B cell (primary cell): ENCODE measurements around the gene MAGI2. TPM values are rescaled to one million over a fixed set of nuclear protein-coding genes. Genes with fewer than 3 reads are reported as not detected.

Experiments used
- ATAC-seq: fragments of 200-7000 bp; cut with Tn5 transposase; one replicate; pipeline ENCODE4 v1.10.0; 2021; ENCODE audit warnings: low read depth, mild to moderate bottlenecking, moderate number of reproducible peaks, moderate library complexity
- CTCF ChIA-PET: fragments of 350-600 bp; sonication (Branson Sonifier 250); formaldehyde crosslinking; loops from one replicate; lab custom pipeline; 2021; ENCODE audit warnings: antibody characterized with exemption, inconsistent platforms; lab: Charles Lee
- POLR2A ChIA-PET: fragments of 350-600 bp; sonication (Branson Sonifier 250); formaldehyde crosslinking; loops from one replicate; lab custom pipeline; 2021; ENCODE audit warnings: antibody characterized with exemption; lab: Charles Lee
- DNase-seq: peaks from one replicate; pipeline ENCODE4 v3.0.0; 2013
- H2AFZ ChIP-seq: 2 replicates; pipeline ENCODE4 v1.6.1; 2012; ENCODE audit warnings: mild to moderate bottlenecking, low read depth, low read length; ENCODE audit not compliant: insufficient read depth, poor library complexity, severe bottlenecking
- H3K27ac ChIP-seq, 2 donors: 1 replicate in 1 of 2; 2 replicates in 1 of 2; pipeline ENCODE4 v1.5.1; 2012 to 2013; ENCODE audit warnings: low read length in 2 of 2, mild to moderate bottlenecking in 2 of 2, moderate library complexity in 1 of 2
- H3K27me3 ChIP-seq, 4 experiments: fragments of 200-600 bp in 1 of 4; sonication (generic) in 1 of 4; replicated peaks in 1 of 4; 1 replicate in 2 of 4; 2 replicates in 2 of 4; pipeline versions ENCODE4 v1.6.1 to v1.7.0; 2013 to 2016; ENCODE audit warnings: low read length in 3 of 4, mild to moderate bottlenecking in 2 of 4, mixed read lengths in 1 of 4, moderate library complexity in 1 of 4; ENCODE audit not compliant: insufficient read depth in 4 of 4, control insufficient read depth in 3 of 4; ENCODE audit errors: control extremely low read depth in 1 of 4
- H3K36me3 ChIP-seq, 2 experiments: replicated peaks in 1 of 2; 1 replicate in 1 of 2; 2 replicates in 1 of 2; pipeline versions ENCODE4 v1.6.1 to v1.7.1; 2013; ENCODE audit warnings: low read length in 1 of 2; ENCODE audit not compliant: insufficient read depth in 2 of 2, control insufficient read depth in 1 of 2; ENCODE audit errors: control extremely low read depth in 1 of 2, extremely low read depth in 1 of 2
- H3K4me1 ChIP-seq, 2 donors: fragments of 200-600 bp in 1 of 2; sonication (generic) in 1 of 2; 1 replicate in 1 of 2; 2 replicates in 1 of 2; pipeline versions ENCODE4 v1.5.1 to v1.6.1; 2013 to 2017; ENCODE audit warnings: low read length in 2 of 2; ENCODE audit not compliant: control insufficient read depth in 2 of 2, insufficient read depth in 2 of 2
- H3K4me2 ChIP-seq: replicated peaks from 2 replicates; pipeline ENCODE3; 2012; ENCODE audit warnings: mild to moderate bottlenecking, low read depth, low read length; ENCODE audit not compliant: poor library complexity, severe bottlenecking
- H3K4me3 ChIP-seq, 5 experiments: fragments of 200-600 bp in 1 of 5; sonication (generic) in 1 of 5; 1 replicate in 3 of 5; 2 replicates in 2 of 5; pipeline versions ENCODE4 v1.5.1 to v1.7.0; 2011 to 2016; ENCODE audit warnings: low read length in 4 of 5, mild to moderate bottlenecking in 4 of 5, low read depth in 2 of 5, control low read depth in 1 of 5, moderate library complexity in 1 of 5; ENCODE audit not compliant: insufficient read depth in 1 of 5; ENCODE audit errors: control extremely low read depth in 1 of 5, extremely low read depth in 1 of 5
- H3K79me2 ChIP-seq: fragments of 200-600 bp; sonication (generic); one replicate; pipeline ENCODE4 v1.6.0; 2016; ENCODE audit warnings: low read length; ENCODE audit not compliant: control insufficient read depth, insufficient read depth
- H3K9ac ChIP-seq: fragments of 200-600 bp; sonication (generic); 2 replicates; pipeline ENCODE4 v1.6.1; 2017; ENCODE audit warnings: mild to moderate bottlenecking, low read length, moderate library complexity
- H3K9me3 ChIP-seq, 3 donors: one replicate each; pipeline versions ENCODE4 v1.6.1 to v1.7.1; 2013; ENCODE audit warnings: low read length in 2 of 3; ENCODE audit not compliant: control insufficient read depth in 2 of 3, insufficient read depth in 1 of 3; ENCODE audit errors: control extremely low read depth in 1 of 3
- H4K20me1 ChIP-seq: 2 replicates; pipeline ENCODE4 v1.6.0; 2012; ENCODE audit warnings: mild to moderate bottlenecking, low read length; ENCODE audit not compliant: insufficient read depth, control insufficient read depth, poor library complexity, severe bottlenecking
- H3K27ac Mint-ChIP-seq: one replicate; pipeline ENCODE4 v1.8.0; 2021; ENCODE audit warnings: mixed read lengths
- H3K27me3 Mint-ChIP-seq: one replicate; pipeline ENCODE4 v1.8.0; 2021; ENCODE audit warnings: mixed read lengths
- H3K4me1 Mint-ChIP-seq: one replicate; pipeline ENCODE4 v1.8.0; 2021; ENCODE audit warnings: mixed read lengths
- H3K4me3 Mint-ChIP-seq: one replicate; pipeline ENCODE4 v1.8.0; 2021; ENCODE audit warnings: mixed read lengths
- H3K9me3 Mint-ChIP-seq: one replicate; pipeline ENCODE4 v1.8.0; 2022; ENCODE audit warnings: mixed read lengths; ENCODE audit not compliant: insufficient read depth
- EZH2 ChIP-seq: IDR thresholded peaks from 2 replicates; pipeline ENCODE4 v1.6.1; 2012; ENCODE audit warnings: borderline replicate concordance, low read depth, mild to moderate bottlenecking, moderate library complexity, low read length; ENCODE audit not compliant: insufficient read depth, poor library complexity, severe bottlenecking
- WGBS: methylation state at CpG from one replicate; pipeline ENCODE4 v1.1.5; 2013; ENCODE audit warnings: missing lambda C conversion rate; ENCODE audit not compliant: insufficient coverage; 5-methylcytosine and 5-hydroxymethylcytosine counted together
- intact Hi-C: fragments of 100-400 bp; cut with micrococcal nuclease; formaldehyde crosslinking; loops from one replicate; pipeline ENCODE4 v1.10.0; 2022
- polyA plus RNA-seq: library from polyadenylated mRNA; depleted of rRNA; stranded (reverse); fragments of >200 nt; gene quantifications from 2 replicates; pipeline ENCODE4 v1.2.3, GENCODE V29; 2012
- total RNA-seq, 2 donors: library from RNA; stranded (reverse); fragments of 120-200 nt in 1 of 2; gene quantifications; 1 replicate in 1 of 2; 2 replicates in 1 of 2; pipeline versions ENCODE4 v1.2.3 to v1.2.4, GENCODE V29; 2013 to 2022
- TF ChIP-seq, protein P1 (sequence below): fragments of 200-600 bp; IDR thresholded peaks from one replicate; pipeline ENCODE4 v1.8.0; 2022; ENCODE audit warnings: antibody characterized with exemption, mild to moderate bottlenecking

Gene MAGI2
- total and polyA plus RNA-seq, 2 donors (not counting 1 experiment from before 2014, with no cell fraction given), result 0.16 to 0.64 TPM

DNA sequence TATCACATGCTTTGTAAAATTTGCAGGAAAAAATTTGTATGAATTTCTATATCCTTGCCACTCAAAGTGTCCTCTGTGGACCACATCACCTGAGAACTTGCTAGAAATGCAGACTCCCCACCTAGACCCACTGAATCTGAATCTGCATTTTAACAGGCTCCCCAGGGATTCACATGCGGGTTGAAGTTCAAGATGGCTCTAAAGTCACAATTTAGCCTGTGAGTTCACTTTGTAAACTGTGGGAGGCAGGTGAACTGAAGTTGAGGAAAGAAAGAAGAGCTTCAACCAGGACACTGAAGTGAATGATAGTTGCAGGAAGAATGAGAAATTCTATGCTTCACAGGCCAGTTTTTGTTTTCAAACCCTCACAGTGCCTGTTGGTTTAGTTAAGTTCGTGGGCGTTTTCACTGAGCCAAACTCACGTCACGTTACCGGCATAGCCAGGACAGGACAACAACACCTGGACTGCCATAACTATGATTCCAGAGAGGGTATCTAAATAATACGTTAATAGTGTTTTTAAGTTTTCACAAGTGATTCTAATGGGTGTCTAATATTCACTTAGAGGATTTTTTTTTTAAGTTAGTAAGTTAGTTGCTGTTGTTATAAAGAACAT lies 1414.9 kb downstream of the MAGI2 start:
- POLR2A ChIA-PET, result no interaction called here
- Histone ChIP-seq H3K27me3 (peaks cover 0 to 11% (median 4%) of the 10 kb centered on the region in 4 experiments), H3K4me2 (no peak overlapping the region), H3K9ac (no peak overlapping the region), H3K36me3 (no peaks in the 10 kb centered on the region), H3K9me3 (no peaks in the 10 kb centered on the region), H3K27ac (no peak overlapping the region), H3K79me2 (no peaks in the 10 kb centered on the region), H3K4me3 (no peak overlapping the region), H3K4me1 (no peaks in the 10 kb centered on the region), H2AFZ (no peak overlapping the region), H4K20me1 (no peaks in the 10 kb centered on the region)
- Mint-ChIP-seq H3K4me3 (no peak overlapping the region), H3K27ac (no peak overlapping the region), H3K9me3 (no peaks in the 10 kb centered on the region), H3K4me1 (peaks cover 2% of the 10 kb centered on the region), H3K27me3 (peaks cover 26% of the 10 kb centered on the region)
- intact Hi-C loops, result loop anchor here (1.0 kb wide), 1 partner anchor 98 kb away; no protein-coding TSS in a partner anchor
- 96% methylated on average over 7 of the region's 7 CpGs for WGBS
- CTCF ChIA-PET, result interaction anchor here (1.0 to 5.9 kb wide), 3 partner anchors 18 to 387 kb away, joined by 6 to 71 read pairs (median 18); no protein-coding TSS in a partner anchor
- no peak for ATAC-seq
- DNase-seq, result no peak
- TF ChIP-seq, protein P1, sequence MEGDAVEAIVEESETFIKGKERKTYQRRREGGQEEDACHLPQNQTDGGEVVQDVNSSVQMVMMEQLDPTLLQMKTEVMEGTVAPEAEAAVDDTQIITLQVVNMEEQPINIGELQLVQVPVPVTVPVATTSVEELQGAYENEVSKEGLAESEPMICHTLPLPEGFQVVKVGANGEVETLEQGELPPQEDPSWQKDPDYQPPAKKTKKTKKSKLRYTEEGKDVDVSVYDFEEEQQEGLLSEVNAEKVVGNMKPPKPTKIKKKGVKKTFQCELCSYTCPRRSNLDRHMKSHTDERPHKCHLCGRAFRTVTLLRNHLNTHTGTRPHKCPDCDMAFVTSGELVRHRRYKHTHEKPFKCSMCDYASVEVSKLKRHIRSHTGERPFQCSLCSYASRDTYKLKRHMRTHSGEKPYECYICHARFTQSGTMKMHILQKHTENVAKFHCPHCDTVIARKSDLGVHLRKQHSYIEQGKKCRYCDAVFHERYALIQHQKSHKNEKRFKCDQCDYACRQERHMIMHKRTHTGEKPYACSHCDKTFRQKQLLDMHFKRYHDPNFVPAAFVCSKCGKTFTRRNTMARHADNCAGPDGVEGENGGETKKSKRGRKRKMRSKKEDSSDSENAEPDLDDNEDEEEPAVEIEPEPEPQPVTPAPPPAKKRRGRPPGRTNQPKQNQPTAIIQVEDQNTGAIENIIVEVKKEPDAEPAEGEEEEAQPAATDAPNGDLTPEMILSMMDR, result no peak
- no peak for TF ChIP-seq EZH2

DNA sequence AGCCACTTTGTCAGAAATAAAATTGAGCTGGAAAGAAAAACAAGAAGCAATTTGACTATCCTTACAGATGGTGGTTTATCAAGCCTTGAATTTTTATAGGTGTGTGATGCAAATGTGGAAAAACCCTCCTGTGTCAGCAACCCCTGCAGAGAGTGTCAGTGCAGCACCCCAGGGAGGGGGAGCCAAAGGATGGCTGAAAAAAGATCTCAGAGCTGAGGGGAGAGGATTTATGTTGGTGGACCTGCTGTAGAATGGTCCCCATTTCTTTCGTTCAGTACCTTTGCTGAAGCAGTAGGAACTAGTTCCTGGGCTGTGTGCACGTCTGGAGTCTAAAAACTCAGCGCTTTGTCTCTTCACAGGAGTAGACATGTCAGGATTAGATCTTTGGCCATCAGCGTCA lies 1415.9 kb downstream of the MAGI2 start:
- ATAC-seq, result no peak
- no peak overlapping the region for H3K4me2 ChIP-seq
- H3K36me3 ChIP-seq, result no peaks in the 10 kb centered on the region
- WGBS, result 85% methylated on average over 3 of the region's 4 CpGs
- Mint-ChIP-seq H3K4me1 (peaks cover 2% of the 10 kb centered on the region), H3K9me3 (no peaks in the 10 kb centered on the region), H3K4me3 (no peak overlapping the region), H3K27me3 (peaks cover 33% of the 10 kb centered on the region), H3K27ac (no peak overlapping the region)
- POLR2A ChIA-PET, result no interaction called here
- H3K4me1 ChIP-seq, result no peaks in the 10 kb centered on the region
- H3K27me3 ChIP-seq, result peaks cover 0 to 11% (median 4%) of the 10 kb centered on the region in 4 experiments
- no peak overlapping the region for H2AFZ ChIP-seq
- H4K20me1 ChIP-seq, result no peaks in the 10 kb centered on the region
- no peaks in the 10 kb centered on the region for H3K79me2 ChIP-seq
- no peak for DNase-seq
- CTCF ChIA-PET, result interaction anchor here (0.7 to 5.9 kb wide), 6 partner anchors 12 to 296 kb away, joined by 3 to 71 read pairs (median 5); no protein-coding TSS in a partner anchor
- H3K9ac ChIP-seq, result no peak overlapping the region
- TF ChIP-seq, protein P1, result no peak
- no peak for TF ChIP-seq EZH2
- intact Hi-C loops, result no loop called here
- no peak overlapping the region for H3K4me3 ChIP-seq
- no peak overlapping the region for H3K27ac ChIP-seq
- no peaks in the 10 kb centered on the region for H3K9me3 ChIP-seq
